ENCODE measurements around the gene PTPRN2.

GRCh38 chr7:157993406-157994105, 594.1 kb downstream of the PTPRN2 start:
- TF ChIP-seq CTCF (conservative IDR thresholded peaks at IDR 0.05) (no peak), EZH2 (IDR thresholded peaks at IDR 0.05; ENCODE audit: low read depth) (no peak)

All from PC-9 (cell line).